ENCODE results near the gene SHROOM3. TPM values are rescaled to one million over a fixed set of nuclear protein-coding genes. Genes with fewer than 3 reads are reported as not detected.

SHROOM3 gene
- total RNA-seq, 1 donor from 2014 or later = 6.9 TPM

DNA sequence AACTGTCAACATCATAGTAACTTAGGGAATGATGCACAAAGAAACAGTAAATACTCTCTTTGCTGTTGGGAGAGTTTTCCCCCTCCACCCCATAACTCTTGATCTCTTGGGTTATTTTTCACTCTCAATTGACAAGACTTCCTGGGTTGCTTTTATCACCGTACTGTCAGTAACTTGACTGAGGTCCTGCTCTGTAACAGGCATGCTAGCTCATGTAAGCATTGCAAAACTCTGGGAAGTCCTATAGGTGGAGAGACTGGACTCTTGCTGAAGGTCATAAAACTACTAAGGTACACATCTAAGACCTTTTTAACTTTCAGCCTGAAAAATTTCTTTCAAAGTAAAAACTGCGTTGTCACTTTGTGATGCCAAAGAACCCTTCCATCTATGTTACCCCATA, 10.9 kb downstream of the SHROOM3 start:
- H3K27me3 ChIP-seq = no peaks in the 10 kb centered on the region
- TF ChIP-seq POLR2A (IDR thresholded peaks at IDR 0.05) = no peak
- TF ChIP-seq, protein P1, sequence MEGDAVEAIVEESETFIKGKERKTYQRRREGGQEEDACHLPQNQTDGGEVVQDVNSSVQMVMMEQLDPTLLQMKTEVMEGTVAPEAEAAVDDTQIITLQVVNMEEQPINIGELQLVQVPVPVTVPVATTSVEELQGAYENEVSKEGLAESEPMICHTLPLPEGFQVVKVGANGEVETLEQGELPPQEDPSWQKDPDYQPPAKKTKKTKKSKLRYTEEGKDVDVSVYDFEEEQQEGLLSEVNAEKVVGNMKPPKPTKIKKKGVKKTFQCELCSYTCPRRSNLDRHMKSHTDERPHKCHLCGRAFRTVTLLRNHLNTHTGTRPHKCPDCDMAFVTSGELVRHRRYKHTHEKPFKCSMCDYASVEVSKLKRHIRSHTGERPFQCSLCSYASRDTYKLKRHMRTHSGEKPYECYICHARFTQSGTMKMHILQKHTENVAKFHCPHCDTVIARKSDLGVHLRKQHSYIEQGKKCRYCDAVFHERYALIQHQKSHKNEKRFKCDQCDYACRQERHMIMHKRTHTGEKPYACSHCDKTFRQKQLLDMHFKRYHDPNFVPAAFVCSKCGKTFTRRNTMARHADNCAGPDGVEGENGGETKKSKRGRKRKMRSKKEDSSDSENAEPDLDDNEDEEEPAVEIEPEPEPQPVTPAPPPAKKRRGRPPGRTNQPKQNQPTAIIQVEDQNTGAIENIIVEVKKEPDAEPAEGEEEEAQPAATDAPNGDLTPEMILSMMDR (IDR thresholded peaks at IDR 0.05) = no peak
- TF ChIP-seq POLR2AphosphoS5 (IDR thresholded peaks at IDR 0.05; ENCODE audit: insufficient read depth in 1 of 2, low read depth in 1 of 2) = no peak
- no peak for DNase-seq (ENCODE audit: extremely low spot score in 2 of 2)
- no peaks in the 10 kb centered on the region for H3K4me1 ChIP-seq
- no peaks in the 10 kb centered on the region for H3K9me3 ChIP-seq
- H3K36me3 ChIP-seq = no peaks in the 10 kb centered on the region
- intact Hi-C loops (cut with DNase I) = no loop called here
- H3K27ac ChIP-seq = no peak overlapping the region
- H3K4me3 ChIP-seq = no peak overlapping the region

DNA sequence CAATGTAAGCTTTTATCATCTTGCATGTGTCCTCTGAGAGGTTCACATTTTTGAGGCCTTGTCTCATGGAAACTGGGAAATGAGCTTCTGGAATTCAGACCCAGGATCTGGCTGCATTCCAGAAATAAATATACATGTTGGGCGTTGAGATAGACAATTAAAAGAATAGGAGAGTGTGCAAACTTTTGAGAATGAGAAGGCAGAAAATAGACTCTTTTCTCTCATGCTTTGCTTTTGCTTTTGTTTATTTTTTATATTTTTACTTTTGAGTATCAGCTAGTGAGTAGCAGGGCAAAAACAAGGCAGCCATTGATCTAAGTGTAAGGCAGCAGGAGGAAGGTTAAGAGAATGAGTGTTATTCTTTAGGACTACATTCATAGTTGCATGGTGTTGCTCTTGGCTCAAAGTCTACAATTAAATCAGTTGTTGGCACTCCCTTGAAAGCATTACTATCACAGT, 12.4 kb downstream of the SHROOM3 start:
- no peaks in the 10 kb centered on the region for H3K27me3 ChIP-seq
- H3K4me1 ChIP-seq = no peaks in the 10 kb centered on the region
- no peak overlapping the region for H3K27ac ChIP-seq
- H3K9me3 ChIP-seq = no peaks in the 10 kb centered on the region
- intact Hi-C loops (cut with DNase I) = no loop called here
- TF ChIP-seq, protein P1 (IDR thresholded peaks at IDR 0.05) = no peak
- TF ChIP-seq POLR2AphosphoS5 (IDR thresholded peaks at IDR 0.05; ENCODE audit: insufficient read depth in 1 of 2, low read depth in 1 of 2) = no peak
- TF ChIP-seq POLR2A (IDR thresholded peaks at IDR 0.05) = no peak
- no peak overlapping the region for H3K4me3 ChIP-seq
- no peaks in the 10 kb centered on the region for H3K36me3 ChIP-seq
- DNase-seq (ENCODE audit: extremely low spot score in 2 of 2) = no peak

DNA sequence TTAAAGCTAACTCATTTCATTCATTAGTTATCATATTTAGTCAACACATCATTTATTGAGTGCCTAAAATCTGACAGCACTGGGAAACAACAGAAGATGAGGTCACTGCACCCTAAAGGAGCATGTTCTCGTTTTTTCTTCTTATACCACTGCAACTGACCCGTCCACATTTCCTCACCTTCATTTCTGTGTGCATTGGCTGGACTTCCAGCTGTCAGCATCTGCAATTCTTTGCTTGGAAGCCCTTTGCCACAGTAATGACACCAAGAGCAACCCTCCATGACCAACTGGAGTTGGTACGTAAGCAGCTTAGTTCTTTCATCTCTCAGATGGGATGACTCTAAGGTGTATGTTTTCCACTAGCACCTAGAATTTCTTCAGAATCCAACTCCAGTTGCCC, 13.2 kb downstream of the SHROOM3 start:
- Histone ChIP-seq H3K4me3 (no peak overlapping the region), H3K9me3 (no peaks in the 10 kb centered on the region), H3K4me1 (no peaks in the 10 kb centered on the region), H3K27me3 (no peaks in the 10 kb centered on the region), H3K27ac (no peak overlapping the region), H3K36me3 (no peaks in the 10 kb centered on the region)
- intact Hi-C loops (cut with DNase I) = no loop called here
- TF ChIP-seq POLR2AphosphoS5 (IDR thresholded peaks at IDR 0.05; ENCODE audit: insufficient read depth in 1 of 2, low read depth in 1 of 2) (no peak), POLR2A (IDR thresholded peaks at IDR 0.05) (no peak)
- TF ChIP-seq, protein P1 (IDR thresholded peaks at IDR 0.05) = no peak
- no peak for DNase-seq (ENCODE audit: extremely low spot score in 2 of 2)

DNA sequence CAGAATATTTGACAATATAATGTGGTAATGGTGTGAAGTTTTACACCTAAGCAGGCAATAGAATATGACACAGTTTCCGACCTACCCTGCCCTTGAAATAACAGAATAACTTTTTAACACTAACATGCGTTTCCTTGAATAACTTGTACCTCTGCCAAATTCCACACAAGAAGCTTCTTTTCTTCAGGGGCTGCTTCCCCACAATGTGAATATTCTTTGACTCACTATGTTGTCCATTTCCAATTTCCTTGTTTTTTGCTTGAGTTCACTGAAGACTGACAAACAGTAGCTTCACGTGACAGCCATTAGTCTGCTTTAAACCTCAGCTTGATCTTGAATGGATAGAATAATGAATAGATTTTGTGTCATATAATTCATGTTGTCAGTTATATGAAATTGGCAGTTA, 14.3 kb downstream of the SHROOM3 start:
- Histone ChIP-seq H3K27ac (no peak overlapping the region), H3K4me3 (no peak overlapping the region), H3K36me3 (no peaks in the 10 kb centered on the region), H3K4me1 (no peaks in the 10 kb centered on the region), H3K9me3 (no peaks in the 10 kb centered on the region), H3K27me3 (no peaks in the 10 kb centered on the region)
- TF ChIP-seq, protein P1 (IDR thresholded peaks at IDR 0.05) = no peak
- no peak for TF ChIP-seq POLR2A (IDR thresholded peaks at IDR 0.05)
- TF ChIP-seq POLR2AphosphoS5 (IDR thresholded peaks at IDR 0.05; ENCODE audit: insufficient read depth in 1 of 2, low read depth in 1 of 2) = no peak
- DNase-seq (ENCODE audit: extremely low spot score in 2 of 2) = no peak
- intact Hi-C loops (cut with DNase I) = no loop called here

DNA sequence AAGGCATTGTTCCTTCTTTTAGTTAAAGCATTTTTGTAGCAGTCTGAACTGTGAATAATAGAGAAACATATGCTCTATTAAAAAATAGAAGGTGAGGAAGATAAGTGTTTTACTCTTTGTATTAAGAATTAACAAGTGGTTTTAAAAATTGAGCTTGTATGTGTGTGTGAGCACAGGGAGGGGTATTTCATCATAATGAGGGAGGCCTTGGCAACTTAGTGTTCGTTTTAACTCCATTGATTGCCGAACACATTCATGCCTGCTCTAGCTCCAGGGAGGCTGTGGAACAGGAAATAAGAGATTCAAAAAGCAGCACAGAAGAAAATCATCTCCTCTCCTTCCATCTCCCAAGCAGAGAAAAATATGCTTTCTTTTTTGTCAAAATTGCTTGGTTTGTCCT, 14.8 kb downstream of the SHROOM3 start:
- Histone ChIP-seq H3K4me3 (no peak overlapping the region), H3K4me1 (no peaks in the 10 kb centered on the region), H3K9me3 (no peaks in the 10 kb centered on the region), H3K27me3 (no peaks in the 10 kb centered on the region), H3K27ac (no peak overlapping the region), H3K36me3 (no peaks in the 10 kb centered on the region)
- TF ChIP-seq POLR2AphosphoS5 (IDR thresholded peaks at IDR 0.05; ENCODE audit: insufficient read depth in 1 of 2, low read depth in 1 of 2) (no peak), POLR2A (IDR thresholded peaks at IDR 0.05) (no peak)
- TF ChIP-seq, protein P1 (IDR thresholded peaks at IDR 0.05) = no peak
- intact Hi-C loops (cut with DNase I) = no loop called here
- no peak for DNase-seq (ENCODE audit: extremely low spot score in 2 of 2)
